PC-9 (cell line): ENCODE data around the gene BLOC1S4. TPM values are rescaled to one million over a fixed set of nuclear protein-coding genes. Genes with fewer than 3 reads are reported as not detected.

ENCODE experiments used
- BruUV-seq: library from RNA; stranded (reverse); fragments of 400-500 nt; replicated peaks from 2 replicates; lab custom pipeline; 2021; lab: Mats Ljungman, UMichigan
- CTCF ChIA-PET: fragments of 300-600 bp; sonication (Branson Sonifier 250); formaldehyde crosslinking; loops from one replicate; lab custom pipeline; 2022; ENCODE audit warnings: antibody characterized with exemption; lab: Charles Lee
- POLR2A ChIA-PET: fragments of 300-600 bp; sonication (Branson Sonifier 250); formaldehyde crosslinking; loops from one replicate; lab custom pipeline; 2022; ENCODE audit warnings: antibody characterized with exemption; ENCODE audit not compliant: unreplicated experiment; lab: Charles Lee
- DNase-seq, 2 experiments: peaks; one replicate each; pipeline versions ENCODE4 v3.0.0 to v3.0.0-alpha.2; 2015 to 2022; ENCODE audit warnings: mixed read lengths in 1 of 2
- H2AFZ ChIP-seq: fragments of 200-600 bp; sonication (generic); 2 replicates; pipeline ENCODE4 v1.8.1; 2017; ENCODE audit warnings: antibody characterized with exemption
- H3F3A ChIP-seq: fragments of 200-600 bp; sonication (generic); 2 replicates; pipeline ENCODE4 v1.8.1; 2017; ENCODE audit warnings: antibody characterized with exemption, mild to moderate bottlenecking, low read depth; ENCODE audit not compliant: insufficient read depth
- H3K27ac ChIP-seq: fragments of 200-600 bp; sonication (generic); 2 replicates; pipeline ENCODE4 v1.6.1; 2016; ENCODE audit warnings: mixed run types
- H3K27me3 ChIP-seq: fragments of 200-600 bp; sonication (generic); 2 replicates; pipeline ENCODE4 v1.6.1; 2016; ENCODE audit warnings: low read depth, mixed run types; ENCODE audit not compliant: insufficient read depth
- H3K36me3 ChIP-seq: fragments of 200-600 bp; sonication (generic); 2 replicates; pipeline ENCODE4 v1.6.1; 2016; ENCODE audit warnings: low read depth, mixed run types
- H3K4me1 ChIP-seq: fragments of 200-600 bp; sonication (generic); replicated peaks from 2 replicates; pipeline ENCODE4 v1.6.1; 2016; ENCODE audit warnings: mixed run types; ENCODE audit not compliant: insufficient read depth
- H3K4me2 ChIP-seq: fragments of 200-600 bp; sonication (generic); 2 replicates; pipeline ENCODE4 v1.6.1; 2017; ENCODE audit warnings: mixed run types
- H3K4me3 ChIP-seq: fragments of 200-600 bp; sonication (generic); 2 replicates; pipeline ENCODE4 v1.6.1; 2016; ENCODE audit warnings: mixed run types
- H3K79me2 ChIP-seq: fragments of 200-600 bp; sonication (generic); 2 replicates; pipeline ENCODE4 v1.6.1; 2017; ENCODE audit warnings: low read depth, mixed run types
- H3K9me2 ChIP-seq: fragments of 200-600 bp; sonication (generic); 2 replicates; pipeline ENCODE4 v1.8.1; 2017; ENCODE audit warnings: mild to moderate bottlenecking; ENCODE audit not compliant: insufficient read depth
- H3K9me3 ChIP-seq: fragments of 200-600 bp; sonication (generic); 2 replicates; pipeline ENCODE4 v1.8.1; 2016; ENCODE audit warnings: low read depth; ENCODE audit not compliant: insufficient read depth
- H4K20me1 ChIP-seq: fragments of 200-600 bp; sonication (generic); 2 replicates; pipeline ENCODE4 v1.8.1; 2017; ENCODE audit not compliant: insufficient read depth
- CTCF ChIP-seq: fragments of 200-600 bp; sonication (generic); conservative IDR thresholded peaks from 2 replicates; pipeline ENCODE4 v1.6.1; 2017; ENCODE audit warnings: mixed run types, antibody characterized with exemption, mild to moderate bottlenecking, moderate library complexity
- EZH2 ChIP-seq: fragments of 200-600 bp; sonication (generic); IDR thresholded peaks from 2 replicates; pipeline ENCODE4 v1.8.0; 2017; ENCODE audit warnings: antibody characterized with exemption, low read depth
- intact Hi-C: fragments of 100-400 bp; cut with micrococcal nuclease; formaldehyde crosslinking; loops from one replicate; pipeline ENCODE4 v1.10.0; 2022; ENCODE audit not compliant: unreplicated experiment
- total RNA-seq: library from RNA; stranded (reverse); gene quantifications from 2 replicates; pipeline ENCODE4 v1.2.3, GENCODE V29; 2021

Gene BLOC1S4
- total RNA-seq, 1 experiment from 2014 or later: 11.7 TPM

GRCh38 chr4:6681191-6681590 lies 34.8 kb upstream of the BLOC1S4 start:
- Histone ChIP-seq H3K4me2 (no peak overlapping the region), H4K20me1 (peaks cover 10% of the 10 kb centered on the region; the same call in 1 of the 2 replicates), H3K27me3 (no peaks in the 10 kb centered on the region), H3K4me1 (peaks cover 7% of the 10 kb centered on the region), H3K9me3 (no peaks in the 10 kb centered on the region), H3K9me2 (no peaks in the 10 kb centered on the region), H3F3A (peaks cover 8% of the 10 kb centered on the region; the same call in 1 of the 2 replicates), H3K4me3 (no peak overlapping the region), H3K79me2 (peaks cover 12% of the 10 kb centered on the region), H3K36me3 (peaks cover 5% of the 10 kb centered on the region; the same call in 1 of the 2 replicates), H3K27ac (no peak overlapping the region), H2AFZ (no peak overlapping the region)
- no TSS peak for BruUV-seq
- DNase-seq: no peak
- ChIA-PET CTCF (no interaction called here), POLR2A (no interaction called here)
- no peak for TF ChIP-seq EZH2
- no peak for TF ChIP-seq CTCF
- intact Hi-C loops: no loop called here

DNA sequence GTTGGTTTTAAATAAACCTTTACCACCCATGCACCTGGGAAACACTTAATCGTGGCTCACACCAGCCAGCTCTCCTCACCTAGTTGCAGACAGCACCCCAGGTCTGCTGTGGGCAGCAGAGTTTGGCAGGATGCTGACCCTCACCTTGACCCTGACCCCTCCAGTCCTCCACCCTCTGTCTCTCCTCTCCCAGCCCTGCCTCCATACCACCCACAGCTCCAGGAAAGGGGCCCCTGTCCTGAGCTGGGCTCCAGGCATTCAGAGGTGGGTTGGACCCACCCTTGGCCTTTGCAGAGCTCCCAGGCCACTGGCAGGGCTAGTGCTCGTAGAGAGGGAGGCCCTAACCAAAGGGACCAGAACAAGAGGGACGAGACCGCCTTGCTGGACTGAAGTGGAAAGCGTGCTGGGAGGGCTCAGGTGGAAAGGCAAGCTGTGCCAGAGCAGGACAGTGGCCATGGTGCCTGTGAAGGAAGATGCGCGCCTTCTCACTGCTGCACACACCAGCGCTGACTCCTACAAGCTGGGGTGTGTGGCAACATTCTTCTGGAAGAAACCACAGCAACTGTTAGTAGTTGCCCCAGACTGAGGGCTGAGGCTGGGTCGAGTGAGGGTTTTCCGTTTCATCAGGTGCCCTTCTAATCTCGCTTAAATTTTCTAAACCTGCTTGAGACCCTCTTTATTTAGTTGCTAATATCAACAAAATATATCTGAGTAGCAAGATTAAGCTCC lies 32.9 kb upstream of the BLOC1S4 start:
- H3K4me3 ChIP-seq: no peak overlapping the region
- no peaks in the 10 kb centered on the region for H3K9me3 ChIP-seq
- no peaks in the 10 kb centered on the region for H3K36me3 ChIP-seq
- intact Hi-C loops: no loop called here
- no peaks in the 10 kb centered on the region for H4K20me1 ChIP-seq
- H3K79me2 ChIP-seq: no peaks in the 10 kb centered on the region
- no peaks in the 10 kb centered on the region for H3K27me3 ChIP-seq
- peaks cover 6% of the 10 kb centered on the region for H3K4me1 ChIP-seq
- H3K9me2 ChIP-seq: no peaks in the 10 kb centered on the region
- no peak overlapping the region for H3K4me2 ChIP-seq
- TF ChIP-seq CTCF: no peak
- H3F3A ChIP-seq: peaks cover 13% of the 10 kb centered on the region
- no peak for DNase-seq
- no peak overlapping the region for H3K27ac ChIP-seq
- ChIA-PET CTCF (no interaction called here), POLR2A (no interaction called here)
- H2AFZ ChIP-seq: no peak overlapping the region
- no TSS peak for BruUV-seq

DNA sequence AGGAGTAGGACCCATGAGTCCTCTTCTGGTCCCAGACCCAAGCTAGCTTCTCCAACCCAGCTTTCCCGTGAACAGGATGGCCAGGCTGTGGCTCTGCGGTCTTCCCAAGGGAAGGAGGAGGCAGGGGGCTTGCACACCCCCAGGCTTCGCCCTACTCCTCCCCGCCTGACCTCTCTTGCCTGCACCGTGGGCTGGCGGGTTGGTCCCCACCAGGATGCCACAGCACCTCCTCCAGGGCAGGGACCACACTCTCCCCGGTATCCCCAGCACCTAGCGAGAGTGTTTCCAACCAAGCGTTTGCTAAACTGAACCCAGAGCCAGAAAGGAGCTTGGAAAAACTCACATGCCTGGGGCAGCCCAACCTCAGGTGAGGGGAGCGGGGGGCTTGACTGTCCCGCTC lies 31.3 kb upstream of the BLOC1S4 start:
- H2AFZ ChIP-seq: no peak overlapping the region
- peaks cover 19% of the 10 kb centered on the region for H3K4me1 ChIP-seq
- H3F3A ChIP-seq: peaks cover 20% of the 10 kb centered on the region
- ChIA-PET POLR2A (no interaction called here), CTCF (interaction anchor here (0.6 kb wide), 1 partner anchor 33 kb away, joined by 6 read pairs; no protein-coding TSS in a partner anchor)
- H3K36me3 ChIP-seq: no peaks in the 10 kb centered on the region
- TF ChIP-seq EZH2 (no peak), CTCF (no peak)
- no peak overlapping the region for H3K4me3 ChIP-seq
- no peaks in the 10 kb centered on the region for H4K20me1 ChIP-seq
- no peak for DNase-seq
- no peaks in the 10 kb centered on the region for H3K79me2 ChIP-seq
- BruUV-seq: no TSS peak
- intact Hi-C loops: loop anchor here (5.0 kb wide), 1 partner anchor 412 kb away; no protein-coding TSS in a partner anchor
- no peaks in the 10 kb centered on the region for H3K27me3 ChIP-seq
- no peaks in the 10 kb centered on the region for H3K9me2 ChIP-seq
- no peaks in the 10 kb centered on the region for H3K9me3 ChIP-seq
- no peak overlapping the region for H3K4me2 ChIP-seq
- H3K27ac ChIP-seq: no peak overlapping the region
